Esophagus muscularis mucosa (tissue), 4 donors: ENCODE data around the gene FAM193A. TPM values are rescaled to one million over a fixed set of nuclear protein-coding genes. Genes with fewer than 3 reads are reported as not detected.

Source experiments
- DNase-seq: peaks from one replicate; pipeline ENCODE4 v3.0.0-alpha.2; 2017; ENCODE audit errors: extremely low spot score
- H3K27ac ChIP-seq, 4 donors: fragments of 200-600 bp; sonication (generic); replicated peaks in 1 of 4; 1 replicate in 3 of 4; 2 replicates in 1 of 4; pipeline ENCODE4 v1.5.1; 2016 to 2019; ENCODE audit warnings: mild to moderate bottlenecking in 1 of 4
- H3K27me3 ChIP-seq, 4 donors: fragments of 200-600 bp; sonication (generic); one replicate each; pipeline versions ENCODE4 v1.5.1 to v1.6.0; 2016 to 2019
- H3K36me3 ChIP-seq, 4 donors: fragments of 200-600 bp; sonication (generic); one replicate each; pipeline ENCODE4 v1.5.1; 2016 to 2019
- H3K4me1 ChIP-seq, 4 donors: fragments of 200-600 bp; sonication (generic); one replicate each; pipeline ENCODE4 v1.5.1; 2016 to 2019
- H3K4me3 ChIP-seq, 4 donors: fragments of 200-600 bp; sonication (generic); 1 replicate in 2 of 4; 2 replicates in 2 of 4; pipeline ENCODE4 v1.5.1; 2016 to 2019; ENCODE audit warnings: mild to moderate bottlenecking in 4 of 4, moderate library complexity in 1 of 4
- H3K9me3 ChIP-seq, 4 donors: fragments of 200-600 bp; sonication (generic); 1 replicate in 3 of 4; 2 replicates in 1 of 4; pipeline ENCODE4 v1.5.1; 2016 to 2019
- EP300 ChIP-seq: sonication (generic); formaldehyde crosslinking; IDR thresholded peaks from one replicate; pipeline ENCODE4 v1.6.1; 2017; ENCODE audit warnings: antibody characterized with exemption
- POLR2A ChIP-seq: fragments of 450-650 bp; IDR thresholded peaks from one replicate; pipeline ENCODE4 v1.6.1; 2017; ENCODE audit warnings: antibody characterized with exemption, moderate library complexity, mild to moderate bottlenecking, low read depth
- POLR2AphosphoS5 ChIP-seq, 2 donors: sonication (generic); formaldehyde crosslinking; IDR thresholded peaks; one replicate each; pipeline ENCODE4 v1.6.1; 2017; ENCODE audit warnings: antibody characterized with exemption in 2 of 2
- WGBS: methylation state at CpG from one replicate; pipeline ENCODE4 v1.1.5; 2018; 5-methylcytosine and 5-hydroxymethylcytosine counted together
- intact Hi-C: fragments of 100-400 bp; cut with DNase I; formaldehyde crosslinking; loops from one replicate; pipeline ENCODE4 v1.15.1; 2023
- total RNA-seq, 4 donors: library from RNA; depleted of rRNA; stranded (reverse); fragments of >200 nt; gene quantifications; one replicate each; pipeline versions ENCODE4 v1.1.0 to v1.2.1, GENCODE V29; 2016
- TF ChIP-seq, protein P1 (sequence below), 3 experiments: fragments of 200-600 bp in 2 of 3; fragments of 450-650 bp in 1 of 3; sonication (generic) in 2 of 3; IDR thresholded peaks; one replicate each; pipeline ENCODE4 v1.5.1; 2017 to 2019; ENCODE audit warnings: antibody characterized with exemption in 3 of 3, mild to moderate bottlenecking in 2 of 3, moderate library complexity in 1 of 3

The FAM193A gene
- total RNA-seq, 4 donors from 2014 or later, result 20.0 to 30.6 (median 24.6) TPM

DNA sequence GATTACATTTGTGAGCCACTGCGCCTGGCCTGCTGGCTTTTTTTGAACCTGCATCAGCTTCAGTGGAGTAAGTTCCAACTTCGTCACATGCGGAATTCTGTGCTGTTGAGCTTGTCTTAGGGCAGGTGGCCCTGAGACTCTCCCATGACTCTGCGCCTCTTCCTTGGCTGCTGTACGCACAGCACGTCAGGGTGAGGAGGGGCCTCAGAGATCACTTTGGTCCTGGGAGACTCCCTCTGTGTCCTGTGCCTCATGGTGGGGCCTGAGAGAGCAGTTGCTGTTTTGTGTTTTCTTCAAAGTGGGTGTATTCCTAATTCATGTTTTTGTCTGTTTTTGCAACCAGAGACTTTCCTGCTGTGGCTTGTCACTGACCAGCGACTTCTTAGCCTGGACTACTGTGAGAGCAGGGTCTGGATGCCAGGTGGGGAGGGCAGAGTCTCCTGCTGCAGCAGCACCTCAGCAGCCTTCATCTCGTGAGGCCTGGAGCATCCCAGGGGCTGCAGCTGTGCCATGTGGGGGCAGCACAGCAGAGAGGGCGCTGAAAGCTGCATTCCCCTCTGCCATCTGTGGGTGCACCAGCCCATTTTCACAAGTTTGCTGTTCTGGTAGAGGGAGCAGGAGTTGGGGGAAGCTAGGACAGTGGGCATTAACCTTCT is 111.8 kb downstream of the FAM193A start:
- no peak overlapping the region for H3K27ac ChIP-seq
- no peaks in the 10 kb centered on the region for H3K4me1 ChIP-seq
- DNase-seq, result no peak
- H3K4me3 ChIP-seq, result no peak overlapping the region
- no peak for TF ChIP-seq POLR2A
- TF ChIP-seq, protein P1, sequence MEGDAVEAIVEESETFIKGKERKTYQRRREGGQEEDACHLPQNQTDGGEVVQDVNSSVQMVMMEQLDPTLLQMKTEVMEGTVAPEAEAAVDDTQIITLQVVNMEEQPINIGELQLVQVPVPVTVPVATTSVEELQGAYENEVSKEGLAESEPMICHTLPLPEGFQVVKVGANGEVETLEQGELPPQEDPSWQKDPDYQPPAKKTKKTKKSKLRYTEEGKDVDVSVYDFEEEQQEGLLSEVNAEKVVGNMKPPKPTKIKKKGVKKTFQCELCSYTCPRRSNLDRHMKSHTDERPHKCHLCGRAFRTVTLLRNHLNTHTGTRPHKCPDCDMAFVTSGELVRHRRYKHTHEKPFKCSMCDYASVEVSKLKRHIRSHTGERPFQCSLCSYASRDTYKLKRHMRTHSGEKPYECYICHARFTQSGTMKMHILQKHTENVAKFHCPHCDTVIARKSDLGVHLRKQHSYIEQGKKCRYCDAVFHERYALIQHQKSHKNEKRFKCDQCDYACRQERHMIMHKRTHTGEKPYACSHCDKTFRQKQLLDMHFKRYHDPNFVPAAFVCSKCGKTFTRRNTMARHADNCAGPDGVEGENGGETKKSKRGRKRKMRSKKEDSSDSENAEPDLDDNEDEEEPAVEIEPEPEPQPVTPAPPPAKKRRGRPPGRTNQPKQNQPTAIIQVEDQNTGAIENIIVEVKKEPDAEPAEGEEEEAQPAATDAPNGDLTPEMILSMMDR (IDR thresholded peaks at IDR 0.05), result no peak
- TF ChIP-seq POLR2AphosphoS5 (IDR thresholded peaks at IDR 0.05), result no peak
- TF ChIP-seq EP300, result no peak
- peaks cover 50 to 87% (median 75%) of the 10 kb centered on the region in 4 donors for H3K36me3 ChIP-seq
- 83% methylated on average over 8 of the region's 9 CpGs for WGBS
- H3K27me3 ChIP-seq, result no peaks in the 10 kb centered on the region
- intact Hi-C loops, result no loop called here
- no peaks in the 10 kb centered on the region for H3K9me3 ChIP-seq

DNA sequence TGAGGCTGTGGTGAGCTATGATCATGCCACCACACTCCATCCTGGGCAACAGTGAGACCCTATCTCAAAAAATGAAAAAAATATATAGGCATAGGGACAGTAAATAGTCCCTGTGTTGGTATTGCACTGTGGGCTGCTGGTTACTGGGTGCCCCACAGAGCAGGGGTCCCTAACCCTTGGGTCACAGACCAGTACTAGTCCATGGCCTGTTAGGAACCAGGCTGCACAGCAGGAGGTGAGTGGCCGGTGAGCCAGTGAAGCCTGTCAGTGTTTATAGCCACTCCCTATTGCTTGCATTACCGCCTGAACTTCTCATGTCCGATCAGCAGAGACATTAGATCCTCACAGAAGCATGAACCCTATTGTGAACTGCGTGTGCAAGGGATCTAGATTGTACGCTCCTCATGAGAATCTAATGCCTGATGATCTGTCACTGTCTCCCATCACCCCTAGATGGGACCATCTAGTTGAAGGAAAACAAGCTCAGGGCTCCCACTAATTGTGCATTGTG is 113.2 kb downstream of the FAM193A start:
- DNase-seq, result no peak
- Histone ChIP-seq H3K4me1 (no peaks in the 10 kb centered on the region), H3K27ac (no peak overlapping the region), H3K4me3 (no peak overlapping the region), H3K36me3 (peaks cover 42 to 74% (median 62%) of the 10 kb centered on the region in 4 donors), H3K9me3 (no peaks in the 10 kb centered on the region), H3K27me3 (no peaks in the 10 kb centered on the region)
- intact Hi-C loops, result no loop called here
- TF ChIP-seq, protein P1 (IDR thresholded peaks at IDR 0.05), result no peak
- TF ChIP-seq EP300, result no peak
- TF ChIP-seq POLR2AphosphoS5 (IDR thresholded peaks at IDR 0.05), result no peak
- no peak for TF ChIP-seq POLR2A
- 91% methylated on average over 5 of the region's 5 CpGs for WGBS

DNA sequence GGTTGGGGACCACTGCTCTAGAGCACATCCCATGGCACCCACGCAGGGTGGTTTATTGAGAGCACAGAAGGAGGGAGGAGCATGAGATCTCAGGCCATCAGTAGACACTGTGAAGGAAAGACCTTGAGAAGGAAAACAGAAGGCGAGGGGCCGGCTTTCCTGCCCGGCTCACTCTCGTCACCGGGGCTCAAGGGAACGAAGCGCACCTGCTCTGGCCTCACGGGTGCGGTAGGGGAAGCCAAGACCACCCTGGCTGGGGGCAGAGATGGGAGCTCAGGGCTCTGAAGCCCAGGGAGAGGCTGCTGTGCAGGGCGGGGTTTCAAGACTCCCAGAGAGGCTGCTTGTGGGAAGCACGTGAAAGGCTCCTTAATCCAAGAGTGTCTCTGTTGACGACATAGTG is 113.8 kb downstream of the FAM193A start:
- no peak for TF ChIP-seq POLR2A
- peaks cover 42 to 74% (median 60%) of the 10 kb centered on the region in 4 donors for H3K36me3 ChIP-seq
- H3K27me3 ChIP-seq, result no peaks in the 10 kb centered on the region
- no peak overlapping the region for H3K4me3 ChIP-seq
- H3K4me1 ChIP-seq, result no peaks in the 10 kb centered on the region
- no peaks in the 10 kb centered on the region for H3K9me3 ChIP-seq
- intact Hi-C loops, result no loop called here
- DNase-seq, result no peak
- H3K27ac ChIP-seq, result no peak overlapping the region
- WGBS, result 94% methylated on average over 13 of the region's 13 CpGs

DNA sequence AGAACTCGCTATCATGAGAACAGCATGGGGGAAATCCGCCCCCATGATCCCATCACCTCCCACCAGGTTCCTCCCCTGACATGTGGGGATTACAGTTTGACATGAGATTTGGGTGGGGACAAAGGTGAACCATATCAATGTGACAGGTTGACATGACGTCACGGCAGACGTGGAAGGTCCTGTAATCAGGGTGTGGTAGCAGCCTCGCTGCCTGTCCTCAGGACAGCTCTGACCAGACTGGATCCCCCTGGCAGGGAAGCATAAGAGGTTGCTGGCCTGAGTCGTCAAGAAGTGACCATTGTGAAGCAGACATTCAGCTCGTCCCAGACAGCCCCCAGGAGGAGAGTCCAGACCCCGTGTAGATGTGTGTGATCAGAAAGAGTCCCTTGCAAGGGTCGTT is 115.1 kb downstream of the FAM193A start:
- 100% methylated on average over 5 of the region's 10 CpGs for WGBS
- Histone ChIP-seq H3K27me3 (no peaks in the 10 kb centered on the region), H3K4me1 (no peaks in the 10 kb centered on the region), H3K27ac (no peak overlapping the region), H3K4me3 (no peak overlapping the region), H3K9me3 (no peaks in the 10 kb centered on the region), H3K36me3 (peaks cover 37 to 75% (median 59%) of the 10 kb centered on the region in 4 donors)
- TF ChIP-seq, protein P1 (IDR thresholded peaks at IDR 0.05), result no peak
- no peak for TF ChIP-seq POLR2A
- TF ChIP-seq EP300, result no peak
- TF ChIP-seq POLR2AphosphoS5 (IDR thresholded peaks at IDR 0.05), result no peak
- intact Hi-C loops, result no loop called here
- DNase-seq, result no peak

DNA sequence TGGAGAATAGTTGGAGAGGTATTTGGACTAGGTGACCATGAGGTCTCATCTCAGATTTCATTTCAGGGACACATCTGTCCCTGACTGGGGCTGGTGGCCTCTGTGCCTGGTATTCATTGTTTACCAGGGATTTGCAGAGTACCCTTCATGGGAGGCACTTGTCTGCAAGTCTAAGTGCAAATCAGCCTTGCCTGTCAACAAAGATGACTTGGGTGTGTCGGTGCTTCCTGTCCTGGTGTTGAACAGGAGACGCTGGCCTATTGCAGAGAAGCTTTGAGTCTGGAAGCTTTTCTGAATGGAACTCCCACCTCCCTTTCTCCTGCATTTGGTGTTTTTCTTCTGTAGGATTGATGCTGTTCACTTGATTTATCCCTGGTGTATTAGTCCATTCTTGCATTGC is 115.6 kb downstream of the FAM193A start:
- WGBS, result 85% methylated on average over 2 of the region's 2 CpGs
- Histone ChIP-seq H3K36me3 (peaks cover 32 to 75% (median 54%) of the 10 kb centered on the region in 4 donors), H3K27me3 (no peaks in the 10 kb centered on the region), H3K4me3 (no peak overlapping the region), H3K27ac (no peak overlapping the region), H3K4me1 (no peaks in the 10 kb centered on the region), H3K9me3 (no peaks in the 10 kb centered on the region)
- no peak for DNase-seq
- intact Hi-C loops, result no loop called here
- TF ChIP-seq, protein P1 (IDR thresholded peaks at IDR 0.05), result no peak
- no peak for TF ChIP-seq POLR2AphosphoS5 (IDR thresholded peaks at IDR 0.05)
- TF ChIP-seq POLR2A, result no peak
- no peak for TF ChIP-seq EP300
